Brain microvascular endothelial cell (primary cell): ENCODE data around the gene FGD6.

Experiments
- DNase-seq: peaks from one replicate; pipeline ENCODE4 v3.0.0-alpha.2; 2020
- H3K27ac ChIP-seq: fragments of 250-450 bp; sonication (Bioruptor Pico); 2 replicates; pipeline ENCODE4 v1.5.1; 2020; ENCODE audit warnings: mild to moderate bottlenecking, moderate library complexity
- H3K27me3 ChIP-seq: fragments of 250-450 bp; sonication (Bioruptor Pico); replicated peaks from 2 replicates; pipeline ENCODE4 v1.5.1; 2020; ENCODE audit warnings: mild to moderate bottlenecking
- H3K36me3 ChIP-seq: fragments of 250-450 bp; sonication (Bioruptor Pico); replicated peaks from 2 replicates; pipeline ENCODE4 v1.5.1; 2020; ENCODE audit warnings: mild to moderate bottlenecking
- H3K4me3 ChIP-seq: 2 replicates; pipeline ENCODE4 v1.5.1; 2011; ENCODE audit warnings: low read depth, mild to moderate bottlenecking, control low read depth, low read length, moderate library complexity
- CTCF ChIP-seq: IDR thresholded peaks from 2 replicates; pipeline ENCODE4 v1.5.1; 2011; ENCODE audit warnings: low read depth, mild to moderate bottlenecking, moderate library complexity, low read length, control low read depth, inconsistent platforms; ENCODE audit errors: missing control alignments
- in situ Hi-C: cut with HindIII; loops from 2 replicates; pipeline ENCODE4 v1.10.0; 2017; ENCODE audit warnings: low sequenced_read_pairs, low pct_ligation_motif_present

Gene FGD6

GRCh38 chr12:95206916-95207315 is 10.4 kb downstream of the FGD6 start:
- TF ChIP-seq CTCF, result no peak

GRCh38 chr12:95205685-95206084 is 11.6 kb downstream of the FGD6 start:
- in situ Hi-C loops, result no loop called here
- peak; percentile 77 for DNase-seq
- H3K27ac ChIP-seq, result peak overlapping the region; percentile 99
- H3K36me3 ChIP-seq, result no peaks in the 10 kb centered on the region
- no peak for TF ChIP-seq CTCF
- H3K4me3 ChIP-seq, result no peak overlapping the region
- H3K27me3 ChIP-seq, result no peaks in the 10 kb centered on the region

More at GRCh38 chr12:95206916-95207315, 10.4 kb downstream of the FGD6 start:
- in situ Hi-C loops, result no loop called here
- Histone ChIP-seq H3K36me3 (no peaks in the 10 kb centered on the region), H3K27me3 (no peaks in the 10 kb centered on the region), H3K4me3 (no peak overlapping the region), H3K27ac (no peak overlapping the region)
- no peak for DNase-seq

- TF ChIP-seq CTCF, result no peak
- DNase-seq, result no peak
- Histone ChIP-seq H3K4me3 (no peak overlapping the region), H3K27me3 (no peaks in the 10 kb centered on the region), H3K36me3 (no peaks in the 10 kb centered on the region), H3K27ac (peak overlapping the region; percentile 99)
- in situ Hi-C loops, result no loop called here
Measured at GRCh38 chr12:95205016-95205624, 12.1 kb downstream of the FGD6 start.

- TF ChIP-seq CTCF, result no peak
- Histone ChIP-seq H3K27ac (peak overlapping the region; percentile 99), H3K4me3 (peak overlapping the region; percentile 18), H3K27me3 (no peaks in the 10 kb centered on the region), H3K36me3 (no peaks in the 10 kb centered on the region)
- in situ Hi-C loops, result no loop called here
- peak; percentile 94 for DNase-seq
Measured at GRCh38 chr12:95204141-95204866, 13.0 kb downstream of the FGD6 start.

- H3K27ac ChIP-seq, result peak overlapping the region; percentile 99
- in situ Hi-C loops, result no loop called here
- no peaks in the 10 kb centered on the region for H3K27me3 ChIP-seq
- no peaks in the 10 kb centered on the region for H3K36me3 ChIP-seq
- no peak for TF ChIP-seq CTCF
- DNase-seq, result no peak
- H3K4me3 ChIP-seq, result no peak overlapping the region
Measured at GRCh38 chr12:95203487-95204030, 13.7 kb downstream of the FGD6 start.
